Fibroblast of lung (primary cell): Measurements from ENCODE around the gene SHROOM3. TPM values are rescaled to one million over a fixed set of nuclear protein-coding genes. Genes with fewer than 3 reads are reported as not detected.

Experiments
- DNase-seq, 2 donors: peaks; one replicate each; pipeline versions ENCODE4 v3.0.0 to v3.0.0-alpha.2; 2010; ENCODE audit warnings: low read depth in 2 of 2
- H2AFZ ChIP-seq: 2 replicates; pipeline ENCODE4 v1.5.1; 2012; ENCODE audit warnings: low read length, control low read depth, inconsistent platforms
- H3K27ac ChIP-seq: 2 replicates; pipeline ENCODE4 v1.5.1; 2011; ENCODE audit warnings: low read length, control low read depth; ENCODE audit not compliant: insufficient read depth
- H3K27me3 ChIP-seq: 2 replicates; pipeline ENCODE4 v1.5.1; 2011; ENCODE audit warnings: mild to moderate bottlenecking, low read length; ENCODE audit not compliant: control insufficient read depth, insufficient read depth
- H3K36me3 ChIP-seq: 2 replicates; pipeline ENCODE4 v1.5.1; 2011; ENCODE audit warnings: low read length; ENCODE audit not compliant: control insufficient read depth, insufficient read depth
- H3K4me1 ChIP-seq: 2 replicates; pipeline ENCODE4 v1.5.1; 2011; ENCODE audit warnings: low read length; ENCODE audit not compliant: control insufficient read depth, insufficient read depth; ENCODE audit errors: extremely low read depth
- H3K4me2 ChIP-seq: 2 replicates; pipeline ENCODE4 v1.5.1; 2011; ENCODE audit warnings: low read length, control low read depth; ENCODE audit not compliant: insufficient read depth; ENCODE audit errors: extremely low read depth
- H3K4me3 ChIP-seq, 4 experiments: fragments of 200-600 bp in 1 of 4; sonication (generic) in 1 of 4; replicated peaks in 1 of 4; 2 replicates each; pipeline ENCODE4 v1.5.1; 2011 to 2016; ENCODE audit warnings: low read length in 4 of 4, low read depth in 3 of 4, mild to moderate bottlenecking in 3 of 4, control low read depth in 2 of 4, inconsistent platforms in 1 of 4, mixed read lengths in 1 of 4; ENCODE audit not compliant: insufficient read depth in 1 of 4; ENCODE audit errors: control extremely low read depth in 1 of 4
- H3K79me2 ChIP-seq: 2 replicates; pipeline ENCODE4 v1.5.1; 2012; ENCODE audit warnings: mild to moderate bottlenecking, low read length, inconsistent platforms; ENCODE audit not compliant: control insufficient read depth, insufficient read depth
- H3K9ac ChIP-seq: 2 replicates; pipeline ENCODE4 v1.5.1; 2011; ENCODE audit warnings: mild to moderate bottlenecking, low read length, control low read depth; ENCODE audit not compliant: insufficient read depth
- H3K9me3 ChIP-seq: 2 replicates; pipeline ENCODE4 v1.5.1; 2012; ENCODE audit warnings: low read depth, low read length; ENCODE audit not compliant: control insufficient read depth, insufficient read depth
- H4K20me1 ChIP-seq: 2 replicates; pipeline ENCODE4 v1.5.1; 2011; ENCODE audit warnings: low read length; ENCODE audit not compliant: control insufficient read depth, insufficient read depth; ENCODE audit errors: extremely low read depth
- CTCF ChIP-seq, 2 donors: IDR thresholded peaks in 1 of 2; conservative IDR thresholded peaks in 1 of 2; 1 replicate in 1 of 2; 2 replicates in 1 of 2; pipeline ENCODE4 v1.5.1; 2011 to 2012; ENCODE audit warnings: low read length in 2 of 2, control low read depth in 1 of 2, inconsistent platforms in 1 of 2, low read depth in 1 of 2, mild to moderate bottlenecking in 1 of 2
- EZH2 ChIP-seq: IDR thresholded peaks from 2 replicates; pipeline ENCODE4 v1.5.1; 2012; ENCODE audit warnings: low read length, control low read depth, mild to moderate bottlenecking; ENCODE audit errors: missing control alignments
- polyA plus RNA-seq, 2 donors: library from polyadenylated mRNA; depleted of rRNA in 1 of 2; stranded (reverse) in 1 of 2; unstranded in 1 of 2; fragments of >200 nt; gene quantifications; 2 replicates each; pipeline ENCODE4 v1.2.1, GENCODE V29; 2011 to 2012; ENCODE audit warnings: missing spikeins in 1 of 2
- total RNA-seq: library from RNA; depleted of rRNA; stranded (reverse); fragments of >200 nt; gene quantifications from 2 replicates; pipeline ENCODE4 v1.2.1, GENCODE V29; 2014

The SHROOM3 gene
- total and polyA plus RNA-seq, 2 donors (not counting 1 experiment from before 2014, with no cell fraction given): 9.9 to 23.9 TPM

DNA sequence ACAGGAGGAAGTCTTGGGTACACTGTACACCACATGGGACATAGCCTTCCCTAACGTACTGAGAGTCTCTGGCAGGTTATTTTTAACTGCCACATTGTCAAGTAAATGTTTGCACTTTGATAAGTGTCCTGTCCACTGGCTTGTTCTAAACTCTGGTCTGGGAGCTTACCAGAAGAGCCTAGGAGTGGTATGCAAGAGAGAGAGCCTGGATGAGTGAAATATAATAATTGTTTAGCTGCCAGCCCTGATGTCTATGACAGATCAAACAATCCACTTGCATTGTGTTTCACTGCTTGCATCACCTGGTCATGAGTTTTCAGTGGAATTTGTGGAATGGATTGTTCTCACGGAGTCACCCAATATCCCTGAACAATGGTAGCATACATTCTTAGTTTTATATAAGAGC is 91.6 kb downstream of the SHROOM3 start:
- Histone ChIP-seq H3K27ac (no peak overlapping the region), H3K4me1 (no peaks in the 10 kb centered on the region), H3K9ac (no peak overlapping the region), H2AFZ (no peak overlapping the region), H3K79me2 (no peaks in the 10 kb centered on the region), H3K4me2 (no peak overlapping the region), H4K20me1 (no peaks in the 10 kb centered on the region), H3K9me3 (no peaks in the 10 kb centered on the region), H3K4me3 (no peak overlapping the region), H3K36me3 (no peaks in the 10 kb centered on the region), H3K27me3 (no peaks in the 10 kb centered on the region)
- TF ChIP-seq EZH2: no peak
- DNase-seq: peak in 1 of 2 donors; percentile 79

GRCh38 chr4:76527666-76528065 is 92.6 kb downstream of the SHROOM3 start:
- Histone ChIP-seq H4K20me1 (no peaks in the 10 kb centered on the region), H3K27me3 (no peaks in the 10 kb centered on the region), H3K4me2 (no peak overlapping the region), H3K36me3 (no peaks in the 10 kb centered on the region), H3K9me3 (no peaks in the 10 kb centered on the region), H2AFZ (no peak overlapping the region), H3K27ac (no peak overlapping the region), H3K4me1 (no peaks in the 10 kb centered on the region), H3K79me2 (no peaks in the 10 kb centered on the region), H3K4me3 (no peak overlapping the region), H3K9ac (no peak overlapping the region)
- peak in 1 of 2 donors; percentile 29 for DNase-seq
- TF ChIP-seq CTCF (conservative IDR thresholded peaks at IDR 0.05 in 1 of 2, IDR thresholded peaks at IDR 0.05 in 1 of 2; ENCODE audit: low read depth in 1 of 2, low read length in 2 of 2) (no peak), EZH2 (no peak)

DNA sequence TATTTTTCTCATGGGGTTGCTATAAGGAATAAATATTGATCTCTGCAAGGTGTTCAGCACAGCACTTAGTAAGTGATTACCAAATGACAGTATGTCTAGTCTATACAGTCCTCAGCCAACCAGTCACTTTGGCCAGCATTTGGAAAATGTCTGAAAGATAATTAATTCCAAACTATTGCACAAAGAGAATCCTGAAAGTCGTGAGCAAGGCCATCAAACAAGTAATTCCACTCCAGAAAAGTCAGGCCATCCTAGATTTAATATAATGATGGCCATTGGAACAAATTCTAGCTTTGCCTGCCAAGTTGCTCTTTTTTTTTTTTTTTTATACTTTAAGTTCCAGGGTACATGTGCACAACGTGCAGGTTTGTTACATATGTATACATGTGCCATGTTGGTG is 96.6 kb downstream of the SHROOM3 start:
- H3K9ac ChIP-seq: no peak overlapping the region
- no peak overlapping the region for H3K27ac ChIP-seq
- no peaks in the 10 kb centered on the region for H4K20me1 ChIP-seq
- no peaks in the 10 kb centered on the region for H3K36me3 ChIP-seq
- no peak overlapping the region for H3K4me2 ChIP-seq
- H2AFZ ChIP-seq: no peak overlapping the region
- H3K4me1 ChIP-seq: peaks cover 4% of the 10 kb centered on the region
- no peak for TF ChIP-seq EZH2
- TF ChIP-seq CTCF (conservative IDR thresholded peaks at IDR 0.05 in 1 of 2, IDR thresholded peaks at IDR 0.05 in 1 of 2; ENCODE audit: low read depth in 1 of 2, low read length in 2 of 2): no peak
- H3K79me2 ChIP-seq: no peaks in the 10 kb centered on the region
- DNase-seq: no peak
- H3K27me3 ChIP-seq: no peaks in the 10 kb centered on the region
- no peaks in the 10 kb centered on the region for H3K9me3 ChIP-seq
- no peak overlapping the region for H3K4me3 ChIP-seq
